Measurements from ENCODE around the gene ZBTB39.

GRCh38 chr12:57040211-57040610 lies 33.9 kb upstream of the ZBTB39 start:
- no peak for TF ChIP-seq L3MBTL2 (conservative IDR thresholded peaks at IDR 0.05)
- no peak for TF ChIP-seq PKNOX1 (IDR thresholded peaks at IDR 0.05)
- no peak for TF ChIP-seq FOXK2 (IDR thresholded peaks at IDR 0.05)
- TF ChIP-seq SUZ12 (IDR thresholded peaks at IDR 0.05), result no peak
- TF ChIP-seq TARDBP (IDR thresholded peaks at IDR 0.05), result no peak
- no peak for TF ChIP-seq BHLHE40 (IDR thresholded peaks at IDR 0.05; ENCODE audit: borderline replicate concordance)
- TF ChIP-seq ARNT (IDR thresholded peaks at IDR 0.05), result no peak
- TF ChIP-seq FOXA1 (IDR thresholded peaks at IDR 0.05), result no peak
- no peak for TF ChIP-seq SP1 (IDR thresholded peaks at IDR 0.05)
- TF ChIP-seq CTBP1 (IDR thresholded peaks at IDR 0.05; ENCODE audit: borderline replicate concordance), result no peak
- TF ChIP-seq ELF4 (IDR thresholded peaks at IDR 0.05), result no peak
- TF ChIP-seq ZNF384 (IDR thresholded peaks at IDR 0.05), result no peak

Measured in HEK293T (cell line).